GM18499 (cell line): ENCODE measurements around the gene KCTD17.

Experiments used
- ATAC-seq: cut with Tn5 transposase; IDR thresholded peaks from one replicate; pipeline ENCODE4 v1.9.1; 2021; ENCODE audit warnings: moderate number of reproducible peaks; ENCODE audit not compliant: insufficient read depth, unreplicated experiment

Gene KCTD17, protein sequence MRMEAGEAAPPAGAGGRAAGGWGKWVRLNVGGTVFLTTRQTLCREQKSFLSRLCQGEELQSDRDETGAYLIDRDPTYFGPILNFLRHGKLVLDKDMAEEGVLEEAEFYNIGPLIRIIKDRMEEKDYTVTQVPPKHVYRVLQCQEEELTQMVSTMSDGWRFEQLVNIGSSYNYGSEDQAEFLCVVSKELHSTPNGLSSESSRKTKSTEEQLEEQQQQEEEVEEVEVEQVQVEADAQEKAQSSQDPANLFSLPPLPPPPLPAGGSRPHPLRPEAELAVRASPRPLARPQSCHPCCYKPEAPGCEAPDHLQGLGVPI

DNA sequence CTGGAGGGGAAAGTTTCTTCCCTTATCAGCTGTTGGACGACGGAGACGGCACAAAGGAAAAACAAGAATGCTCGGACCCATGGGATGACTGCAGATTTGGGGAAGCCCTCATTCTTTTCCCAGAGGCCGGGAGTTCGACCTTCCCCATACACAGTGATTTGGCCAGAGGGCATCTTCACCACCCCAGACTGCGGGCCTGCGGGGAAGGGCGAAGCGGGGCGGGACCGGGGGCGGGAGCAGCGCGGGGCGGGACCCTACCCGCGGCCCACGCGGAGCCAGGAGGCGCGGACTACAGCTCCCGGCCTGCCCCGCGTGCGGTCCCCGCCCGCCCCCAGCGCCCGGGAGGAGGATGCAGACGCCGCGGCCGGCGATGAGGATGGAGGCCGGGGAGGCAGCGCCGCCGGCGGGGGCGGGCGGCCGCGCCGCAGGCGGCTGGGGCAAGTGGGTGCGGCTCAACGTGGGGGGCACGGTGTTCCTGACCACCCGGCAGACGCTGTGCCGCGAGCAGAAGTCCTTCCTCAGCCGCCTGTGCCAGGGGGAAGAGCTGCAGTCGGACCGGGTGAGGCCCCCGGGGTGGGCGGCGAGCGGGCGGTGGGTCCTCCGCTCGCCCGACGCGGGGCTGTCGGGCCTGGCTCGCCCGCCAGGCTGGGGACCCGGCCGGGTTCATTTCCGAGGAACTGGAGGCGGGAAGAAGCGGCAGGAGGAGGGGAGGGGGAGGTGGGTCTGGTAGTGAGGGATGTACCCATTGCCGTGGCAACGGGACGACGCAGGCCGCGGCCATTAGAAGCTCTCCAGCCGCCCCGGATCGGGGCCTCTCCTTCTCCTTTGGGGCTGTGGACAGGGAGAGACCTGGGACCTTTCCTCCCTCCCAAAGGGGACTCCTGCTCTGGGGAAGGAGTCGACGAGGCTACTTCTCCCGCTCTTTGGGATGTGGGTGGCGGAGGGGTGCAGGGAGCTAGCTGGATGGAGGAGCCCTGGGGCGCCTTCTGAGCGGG, at the start of gene KCTD17:
KCTD17 (plus strand) TSS at position 352 of the 995 bp plus-strand sequence; CDS start at position 371, 19 bp downstream.
- ATAC-seq: no peak

DNA sequence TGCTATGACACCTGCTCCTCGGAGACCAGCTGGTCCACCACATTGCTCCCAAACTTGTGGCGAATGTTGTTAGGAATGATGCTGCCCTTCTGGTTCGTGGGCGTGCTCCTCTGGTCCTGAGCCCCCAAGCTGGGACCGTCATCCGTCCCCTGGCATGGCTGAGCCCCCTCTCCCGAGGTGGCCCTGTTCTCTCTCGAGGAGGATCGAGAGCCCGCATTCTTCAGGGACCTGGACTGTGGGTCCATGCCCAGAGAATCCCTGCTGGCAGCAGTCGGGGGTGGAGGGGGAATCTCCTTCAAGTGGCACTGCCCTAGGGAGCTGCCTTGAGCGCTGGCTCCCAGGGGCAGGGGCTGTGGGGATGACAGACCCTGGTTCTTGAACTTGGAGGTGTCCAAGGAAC, 49.7 kb upstream of the KCTD17 start:
- ATAC-seq: no peak

DNA sequence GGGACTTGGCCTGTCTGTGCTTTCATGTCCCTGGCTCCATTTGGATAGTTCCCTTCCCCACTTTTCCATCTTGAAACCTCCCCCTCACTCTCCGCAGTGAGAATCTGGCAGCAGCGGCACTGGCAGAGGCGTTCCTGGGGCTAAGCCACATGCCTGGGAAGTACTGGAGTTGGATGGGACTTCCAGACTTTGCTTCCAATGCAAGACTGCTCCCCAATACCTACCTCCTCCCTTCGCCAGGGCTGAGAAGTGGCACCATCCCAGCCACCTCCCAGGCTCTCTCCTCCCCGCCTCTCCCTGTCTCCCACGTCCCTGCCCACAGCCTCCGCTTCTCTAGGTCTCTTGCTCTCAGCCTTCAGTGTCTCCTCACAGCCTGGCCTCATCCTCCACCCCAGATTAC, 48.9 kb upstream of the KCTD17 start:
- no peak for ATAC-seq

DNA sequence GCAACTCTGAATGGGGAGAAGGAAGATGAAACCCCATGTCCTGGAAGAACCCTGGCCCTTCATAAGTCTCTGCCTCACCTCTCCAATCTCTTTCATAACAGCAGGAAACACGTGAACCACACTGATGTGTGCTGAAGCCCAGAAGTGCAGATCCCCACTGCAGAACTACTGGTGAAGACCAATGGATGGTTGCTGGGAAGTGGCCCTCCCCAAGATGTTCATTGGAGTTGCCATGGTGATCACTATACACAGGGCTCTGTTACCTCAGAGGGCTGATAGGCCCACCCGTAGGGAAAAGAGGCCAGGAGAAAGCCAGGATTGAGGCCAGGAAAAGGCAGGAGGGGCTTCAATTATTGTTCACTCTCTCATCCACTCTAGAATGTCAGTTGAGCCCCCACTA, 43.9 kb upstream of the KCTD17 start:
- ATAC-seq: no peak

DNA sequence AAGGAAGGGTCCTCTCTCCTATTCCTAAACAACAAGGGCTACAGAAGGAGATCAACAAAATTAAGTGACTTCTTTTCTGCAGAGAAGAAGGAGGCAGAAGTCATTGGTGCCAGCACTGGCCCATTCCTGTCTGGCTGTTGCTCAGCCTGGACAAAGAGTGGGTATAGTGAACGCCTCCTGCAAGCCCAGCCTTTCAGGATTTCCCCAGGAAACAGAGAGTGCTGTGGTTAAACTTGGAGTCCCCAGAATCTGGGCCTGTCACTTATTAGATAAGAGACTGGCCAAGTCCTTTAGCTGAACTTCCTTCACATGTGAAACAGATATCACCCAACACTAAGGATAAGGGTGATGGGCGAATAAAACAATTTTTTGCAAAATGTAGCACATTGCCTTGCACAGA, 43.2 kb upstream of the KCTD17 start:
- no peak for ATAC-seq

DNA sequence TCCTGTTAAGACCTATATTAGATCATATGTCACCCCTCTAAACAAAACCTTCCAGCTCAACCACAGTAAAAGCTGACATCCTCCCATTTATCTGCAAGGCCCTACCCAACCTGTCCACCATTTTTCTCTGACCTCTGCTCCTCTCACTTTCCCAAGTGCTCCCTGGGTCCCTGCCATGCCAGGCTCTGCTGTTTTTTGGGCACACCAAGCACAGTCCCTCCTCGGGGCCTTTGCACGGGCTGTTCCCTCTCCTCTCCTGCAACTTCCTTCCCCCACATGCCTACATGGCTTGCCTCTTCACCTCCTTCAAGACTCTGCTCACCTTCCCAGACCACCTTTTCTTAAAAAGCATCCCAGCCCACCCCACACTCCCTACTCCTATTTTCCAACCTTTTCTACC, 42.1 kb upstream of the KCTD17 start:
- ATAC-seq: no peak

DNA sequence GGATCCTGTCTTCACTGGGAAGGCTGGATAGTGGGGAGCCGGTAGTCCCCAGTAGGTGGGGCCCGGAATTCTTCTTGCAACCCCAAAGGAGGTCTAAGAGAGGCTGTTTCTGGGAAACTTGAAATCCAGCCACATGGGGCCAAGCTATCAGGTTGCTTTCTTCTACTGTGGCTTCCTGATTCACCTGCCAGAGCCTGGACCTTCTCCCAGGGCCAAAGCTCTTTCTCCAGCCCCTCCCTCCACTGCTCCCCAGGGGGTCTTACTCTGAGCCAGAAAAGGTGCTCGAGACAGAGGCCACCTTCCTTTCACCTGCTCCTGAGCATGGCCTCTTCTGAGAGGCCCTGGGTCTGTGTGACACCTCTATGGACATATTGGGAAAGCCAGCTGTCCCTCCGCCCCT, 41.4 kb upstream of the KCTD17 start:
- no peak for ATAC-seq

DNA sequence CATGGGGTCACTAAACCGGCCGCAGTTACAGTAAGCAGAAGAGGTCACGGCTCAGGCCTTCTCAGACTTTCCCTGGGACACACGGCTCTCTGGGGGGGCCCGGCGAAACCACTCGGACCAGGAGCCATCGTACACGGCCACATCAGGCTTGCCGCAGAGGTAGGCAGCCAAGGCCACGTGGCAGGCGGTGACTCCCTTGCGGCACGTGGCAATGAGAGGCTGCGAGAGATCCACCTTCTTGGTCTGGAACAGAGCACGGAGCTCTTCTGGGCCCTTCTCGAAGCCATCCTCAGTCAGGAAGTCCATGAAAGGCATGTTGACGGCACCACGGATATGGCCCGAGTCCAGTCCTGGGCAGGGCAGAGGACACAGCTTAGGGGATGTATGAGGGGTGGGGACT, 40.6 kb upstream of the KCTD17 start:
- ATAC-seq: no peak

DNA sequence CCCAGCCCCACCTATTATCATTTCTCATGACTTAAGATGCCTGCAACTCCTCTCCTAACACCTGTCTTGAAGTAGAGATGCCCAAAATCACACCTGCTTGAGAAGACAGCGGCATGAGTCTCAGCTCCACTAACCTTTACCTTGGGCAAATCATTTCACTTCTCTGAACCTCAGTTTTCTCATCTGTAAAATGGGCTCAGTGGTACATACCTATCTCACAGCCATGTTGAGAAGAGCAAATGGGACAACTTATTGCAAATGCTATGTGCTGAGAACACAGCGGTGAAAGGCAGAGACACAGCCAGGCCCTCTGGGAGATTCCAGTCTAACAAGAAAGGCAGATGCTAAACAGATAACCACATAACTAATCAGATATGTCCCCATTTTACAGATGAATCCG, 40.1 kb upstream of the KCTD17 start:
- ATAC-seq: no peak

DNA sequence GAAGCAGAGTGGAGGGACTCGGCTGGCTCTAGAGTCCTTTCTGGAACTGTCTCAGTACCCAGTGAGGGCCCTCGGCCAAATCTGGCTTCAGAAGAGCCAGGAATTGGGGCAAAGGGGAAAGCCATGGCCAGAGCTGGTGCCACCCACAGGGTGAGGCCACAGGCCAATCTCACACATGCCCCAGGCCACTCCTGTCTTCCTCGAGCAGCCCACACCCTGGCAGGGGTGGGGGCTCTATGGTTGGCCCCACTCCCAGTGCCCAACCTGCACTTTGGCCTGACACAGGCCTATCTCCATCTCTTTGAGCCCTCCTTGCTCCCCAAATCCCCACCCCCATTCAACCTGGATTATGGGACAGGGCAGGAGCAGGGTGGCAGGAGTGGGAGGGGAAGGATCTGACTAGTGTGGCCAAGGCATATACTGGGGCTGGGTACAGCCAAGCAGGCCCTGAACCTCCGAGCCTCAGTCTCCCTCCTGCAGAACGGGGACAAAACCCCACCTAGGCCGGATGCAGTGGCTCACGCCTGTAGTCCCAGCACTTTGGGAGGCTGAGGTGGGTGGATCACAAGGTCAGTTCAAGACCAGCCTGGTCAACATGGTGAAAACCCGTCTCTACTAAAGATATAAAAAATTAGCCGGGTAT, 39.2 kb upstream of the KCTD17 start:
- ATAC-seq: no peak

DNA sequence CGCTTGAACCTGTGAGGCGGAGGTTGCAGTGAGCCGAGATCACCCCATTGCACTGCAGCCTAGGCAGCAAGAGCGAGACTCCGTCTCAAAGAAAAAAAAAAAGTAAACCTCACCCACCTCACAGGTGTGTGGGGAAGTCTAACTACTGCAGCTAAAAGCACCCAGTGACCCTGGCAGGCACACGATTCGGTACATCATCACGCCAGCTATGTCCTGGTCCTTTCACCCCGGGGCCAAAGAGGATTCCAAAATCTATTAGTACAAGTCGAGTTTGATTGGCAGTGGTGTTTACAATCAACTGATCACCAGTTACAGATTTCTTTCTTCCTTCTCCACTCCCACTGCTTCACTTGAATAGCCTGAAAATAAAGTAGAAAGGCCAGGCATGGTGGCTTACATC, 38.6 kb upstream of the KCTD17 start:
- no peak for ATAC-seq

DNA sequence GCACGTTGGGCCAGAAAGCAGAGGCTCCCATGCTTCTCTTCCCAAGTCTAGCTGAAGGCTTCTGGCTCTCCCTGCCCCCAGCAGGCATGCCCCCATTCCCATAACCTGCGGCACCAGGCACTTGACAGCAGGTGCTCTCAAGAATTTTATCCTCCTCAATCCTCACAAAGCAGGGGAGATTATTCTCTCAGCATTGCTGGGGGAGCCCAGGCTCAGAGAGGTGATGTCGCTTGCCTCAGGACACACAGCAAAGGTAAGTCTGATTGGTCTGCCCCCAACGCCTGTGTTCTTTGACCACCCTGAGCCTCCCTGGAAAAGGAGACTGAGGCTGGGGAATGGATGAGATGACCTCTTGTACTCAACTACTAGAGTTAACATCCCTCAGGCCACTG, 37.1 kb upstream of the KCTD17 start:
- no peak for ATAC-seq

DNA sequence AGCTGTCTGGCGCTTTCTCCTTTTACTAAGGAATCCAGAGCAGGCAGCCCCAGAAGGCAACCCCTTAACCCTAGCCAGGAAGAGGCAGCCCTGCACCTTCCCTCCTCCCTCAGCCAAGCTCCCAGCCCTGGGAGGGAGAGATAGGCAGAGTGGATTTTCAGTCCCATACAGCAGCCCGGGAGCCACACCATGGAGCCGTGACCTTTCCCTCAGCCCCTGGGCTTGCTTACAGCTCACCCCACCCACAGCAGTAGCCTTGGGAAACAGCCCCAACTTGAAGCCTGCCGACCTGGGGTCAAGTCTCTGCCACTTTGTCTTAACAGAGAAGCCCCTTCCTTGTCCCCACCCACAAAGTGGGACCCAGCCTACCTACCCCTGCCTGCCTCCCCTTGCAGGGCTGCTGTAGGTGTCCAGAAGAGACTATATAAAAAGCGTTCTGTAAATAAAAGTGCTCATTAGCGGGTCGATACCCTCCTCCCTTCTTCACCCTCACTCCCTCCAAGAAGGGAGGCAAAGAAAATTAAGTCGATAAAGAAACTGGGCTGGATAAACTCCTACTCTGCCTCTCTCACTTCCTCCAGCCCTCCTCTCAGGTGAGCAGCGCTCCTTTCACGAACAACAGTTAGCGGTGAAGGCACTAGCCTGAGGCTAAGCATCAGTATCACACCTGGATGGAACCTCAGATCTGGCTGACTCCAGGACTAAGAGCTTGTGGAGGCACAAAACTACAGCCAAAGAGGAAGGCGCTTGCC, 36.5 kb upstream of the KCTD17 start:
- no peak for ATAC-seq

DNA sequence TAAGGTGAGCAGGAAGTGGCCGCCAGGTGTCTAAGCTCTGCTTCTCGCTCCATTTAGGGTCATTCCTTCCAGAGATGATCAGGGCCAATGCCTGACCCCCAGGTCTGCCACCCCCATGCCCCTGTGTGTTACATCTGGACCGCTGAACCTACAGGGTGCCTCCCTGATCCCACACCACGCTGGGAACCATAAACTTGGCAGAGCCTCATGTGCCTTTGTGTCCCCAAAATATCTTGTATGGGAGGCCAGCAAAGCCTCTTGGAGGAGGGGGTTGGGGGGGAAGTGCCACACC, 36.0 kb upstream of the KCTD17 start:
- ATAC-seq: no peak

DNA sequence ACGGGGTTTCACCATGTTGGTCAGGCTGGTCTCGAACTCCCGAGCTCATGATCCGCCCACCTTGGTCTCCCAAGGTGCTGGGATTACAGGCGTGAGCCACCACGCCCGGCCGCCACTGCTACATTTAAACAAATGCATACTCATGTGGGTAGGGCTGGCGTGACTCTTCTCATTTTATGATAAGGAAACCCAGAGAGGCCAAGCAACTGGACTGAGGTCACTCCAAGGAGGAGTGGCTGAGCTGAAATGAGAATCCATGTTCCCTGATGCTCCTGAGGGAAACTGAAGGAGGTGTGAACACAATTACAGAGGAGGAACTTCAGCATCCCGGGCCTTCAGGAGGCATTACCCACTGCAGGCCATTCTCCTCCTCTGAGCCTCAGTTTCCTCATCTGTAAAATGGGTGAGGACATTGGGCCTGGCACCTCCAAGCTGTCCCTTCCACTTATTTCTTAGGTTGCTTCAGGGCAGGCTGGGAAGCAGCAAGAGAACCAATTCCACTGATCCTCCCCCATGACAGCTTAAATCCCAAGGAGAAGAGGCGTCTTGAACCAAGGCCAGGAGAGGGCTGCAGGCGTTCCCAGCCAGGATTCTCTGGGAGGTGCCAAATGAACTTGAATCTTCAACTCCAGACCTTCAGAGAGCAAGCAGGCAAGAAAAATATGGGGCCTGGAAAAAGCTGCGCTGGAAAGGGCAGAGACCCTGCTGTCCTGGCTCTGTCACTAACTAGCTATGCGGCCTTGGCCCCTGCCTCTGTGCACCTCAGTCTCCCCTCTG, 35.2 kb upstream of the KCTD17 start:
- ATAC-seq: no peak

DNA sequence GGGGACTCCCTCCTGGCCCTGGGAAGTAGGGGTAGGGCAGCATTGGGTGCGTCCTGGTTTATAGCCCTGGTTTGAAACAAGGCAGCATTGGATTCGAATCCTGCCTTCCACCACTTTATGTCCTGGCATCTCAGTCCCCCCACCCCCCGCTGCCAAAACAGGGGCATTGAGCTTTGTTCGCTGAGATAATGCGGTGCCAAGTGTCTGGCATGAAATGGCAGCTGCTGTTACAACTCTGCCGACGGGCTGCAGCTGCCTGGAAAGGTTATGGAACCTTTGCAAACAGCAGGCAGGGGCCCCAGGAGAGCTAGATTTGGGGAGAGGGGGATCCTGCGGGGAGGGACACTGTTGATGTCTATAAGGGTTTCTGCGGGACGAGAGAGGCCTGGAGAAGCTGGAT, 34.2 kb upstream of the KCTD17 start:
- ATAC-seq: no peak

DNA sequence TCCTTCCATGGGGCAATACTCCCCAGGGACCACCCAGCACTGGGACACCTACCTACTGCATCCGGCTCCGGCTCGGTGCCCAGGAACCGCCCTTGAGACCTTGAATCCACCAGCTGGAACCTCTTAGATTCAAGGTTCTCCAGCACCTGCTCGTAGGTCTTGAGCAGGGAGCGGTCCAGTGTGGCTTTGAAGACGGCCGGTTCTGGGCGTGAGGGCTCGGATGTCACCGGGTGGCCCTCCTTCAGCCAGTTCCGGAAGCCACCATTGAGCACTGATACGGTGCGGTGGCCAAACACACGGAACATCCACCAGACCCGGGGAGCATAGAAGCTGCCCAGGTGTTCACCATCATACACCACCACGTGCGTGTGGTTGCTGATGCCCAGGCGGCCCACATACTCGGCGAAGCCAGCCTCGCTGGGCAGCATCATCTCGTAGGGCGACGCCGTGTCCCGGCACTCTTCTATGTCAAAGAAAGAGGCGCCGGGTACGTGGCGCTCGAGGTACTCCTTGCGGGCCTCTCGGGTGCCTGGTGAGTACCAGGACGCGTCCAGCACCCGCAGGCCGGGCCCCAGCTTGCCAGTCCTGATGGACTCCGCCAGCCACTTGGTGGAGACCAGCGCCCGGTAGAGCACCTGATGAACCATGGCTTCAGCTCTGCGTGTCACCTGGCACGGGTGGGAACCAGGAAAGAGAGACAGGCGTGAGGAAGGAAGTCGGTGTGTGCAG, 33.3 kb upstream of the KCTD17 start:
- no peak for ATAC-seq

DNA sequence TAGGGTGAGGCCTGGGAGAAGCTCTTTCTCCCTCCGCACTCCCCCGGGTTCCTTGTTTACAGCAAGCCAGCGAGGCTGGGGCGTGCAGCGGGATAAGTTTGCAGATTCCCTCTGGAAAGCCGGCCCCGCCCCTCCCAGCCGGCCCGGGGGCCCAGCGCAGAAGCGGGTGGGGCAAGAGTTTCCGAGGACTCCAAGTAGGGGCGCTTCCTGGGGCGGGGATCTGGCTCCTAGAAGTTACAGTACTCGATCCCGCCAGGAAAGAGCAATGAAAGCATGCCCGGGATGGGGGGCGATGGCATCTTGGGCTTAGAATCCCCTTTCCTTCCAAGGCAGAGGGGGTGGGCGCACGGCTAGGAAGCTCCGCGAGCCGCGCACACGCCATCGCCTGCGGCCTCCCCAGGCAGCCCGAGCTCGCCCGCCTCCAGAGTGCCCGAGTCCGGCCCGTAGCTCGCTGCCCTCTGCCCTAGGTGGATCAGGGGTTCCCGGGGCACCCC, 32.7 kb upstream of the KCTD17 start:
- ATAC-seq: no peak
